Activated T-cell treated with anti-CD3 and anti-CD28 coated beads for 48 hours (primary cell): Measurements from ENCODE around the gene HNRNPL.
"Not testable (repeated sequence)": the region's sequence is repeated elsewhere in the genome, so short reads cannot be mapped to it uniquely, and the experiment has no call there.

Experiments
- DNase-seq: peaks from one replicate; pipeline ENCODE4 v3.0.0-alpha.2; 2020; ENCODE audit warnings: low read depth

HNRNPL gene

GRCh38 chr19:38830039-38830733 is 19.6 kb downstream of the HNRNPL start:
- no peak for DNase-seq

DNA sequence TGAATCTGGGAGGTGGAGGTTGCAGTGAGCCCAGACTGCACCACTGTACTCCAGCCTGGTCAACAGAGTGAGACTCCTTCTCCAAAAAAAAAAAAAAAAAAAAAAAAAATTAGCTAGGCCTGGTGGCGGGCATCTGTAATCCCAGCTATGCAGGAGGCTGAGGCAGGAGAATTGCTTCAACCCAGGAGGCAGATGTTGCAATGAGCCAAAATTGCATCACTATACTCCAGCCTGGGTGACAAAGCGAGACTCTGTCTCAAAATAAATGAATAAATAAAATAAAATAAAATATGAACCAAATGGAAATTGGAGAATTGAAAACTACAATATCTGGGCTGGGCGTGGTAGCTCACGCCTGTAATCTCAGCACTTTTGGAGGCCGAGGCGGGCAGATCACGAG is 20.6 kb downstream of the HNRNPL start:
- DNase-seq: not testable (repeated sequence)

DNA sequence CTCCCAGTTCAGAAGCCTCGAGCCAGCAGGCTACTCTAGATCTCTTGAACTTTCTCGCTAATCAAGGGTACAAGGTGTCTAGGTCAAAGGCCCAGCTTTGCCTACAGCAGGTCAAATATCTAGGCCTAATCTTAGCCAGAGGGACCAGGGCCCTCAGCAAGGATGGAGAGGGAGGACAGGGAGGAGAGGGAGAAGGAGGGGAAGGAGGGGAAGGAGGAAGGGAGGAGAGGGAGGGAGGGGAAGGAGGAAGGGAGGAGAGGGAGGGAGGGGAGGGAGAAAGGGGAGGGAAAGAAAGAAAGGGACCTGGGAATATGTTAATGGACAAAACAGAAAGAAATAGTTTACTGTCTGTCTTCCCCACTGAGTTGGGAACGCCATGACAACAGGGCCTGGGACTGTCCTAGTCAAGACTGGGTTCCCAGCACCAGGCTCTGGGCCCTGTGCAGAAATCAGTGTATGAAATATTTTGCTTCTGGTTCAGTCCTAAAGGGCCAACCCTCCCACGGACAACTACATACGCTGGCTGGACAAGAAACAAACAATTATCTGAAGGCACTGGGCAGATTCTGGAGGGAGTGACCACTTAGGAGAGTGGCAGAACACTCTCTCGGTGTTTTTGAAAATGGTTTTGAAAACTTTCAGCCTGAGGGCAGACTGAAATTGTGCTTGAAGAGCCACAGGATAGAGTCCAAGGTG is 22.8 kb downstream of the HNRNPL start:
- DNase-seq: no peak

- not testable (repeated sequence) for DNase-seq
Observed at GRCh38 chr19:38825936-38826335, 23.9 kb downstream of the HNRNPL start.

DNA sequence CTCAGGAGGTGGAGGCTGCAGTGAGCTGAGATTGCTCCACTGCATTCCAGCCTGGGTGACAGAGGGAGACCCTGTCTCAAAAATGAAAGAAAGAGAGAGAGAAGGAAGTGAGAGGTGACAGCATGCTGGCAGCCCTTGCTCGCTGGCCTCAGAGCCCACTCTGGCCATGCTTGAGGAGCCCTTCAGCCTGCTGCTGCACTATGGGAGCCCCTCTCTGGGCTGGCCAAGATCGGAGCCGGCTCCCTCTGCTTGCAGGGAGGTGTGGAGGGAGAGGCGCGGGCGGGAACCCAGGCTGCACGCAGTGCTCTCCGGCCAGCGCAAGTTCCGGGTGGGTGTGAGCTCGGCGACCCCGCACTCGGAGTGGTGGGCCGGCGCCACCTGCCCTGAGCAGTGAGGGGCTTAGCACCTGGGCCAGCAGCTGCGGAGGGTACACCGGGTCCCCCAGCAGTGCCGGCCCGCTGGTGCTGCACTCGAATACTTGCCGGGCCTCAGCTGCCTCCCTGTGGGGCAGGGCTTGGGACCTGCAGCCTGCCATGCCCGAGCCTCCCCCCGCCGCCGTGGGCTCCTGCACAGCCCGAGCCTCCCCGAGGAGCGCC is 28.5 kb downstream of the HNRNPL start:
- DNase-seq: not testable (repeated sequence)

DNA sequence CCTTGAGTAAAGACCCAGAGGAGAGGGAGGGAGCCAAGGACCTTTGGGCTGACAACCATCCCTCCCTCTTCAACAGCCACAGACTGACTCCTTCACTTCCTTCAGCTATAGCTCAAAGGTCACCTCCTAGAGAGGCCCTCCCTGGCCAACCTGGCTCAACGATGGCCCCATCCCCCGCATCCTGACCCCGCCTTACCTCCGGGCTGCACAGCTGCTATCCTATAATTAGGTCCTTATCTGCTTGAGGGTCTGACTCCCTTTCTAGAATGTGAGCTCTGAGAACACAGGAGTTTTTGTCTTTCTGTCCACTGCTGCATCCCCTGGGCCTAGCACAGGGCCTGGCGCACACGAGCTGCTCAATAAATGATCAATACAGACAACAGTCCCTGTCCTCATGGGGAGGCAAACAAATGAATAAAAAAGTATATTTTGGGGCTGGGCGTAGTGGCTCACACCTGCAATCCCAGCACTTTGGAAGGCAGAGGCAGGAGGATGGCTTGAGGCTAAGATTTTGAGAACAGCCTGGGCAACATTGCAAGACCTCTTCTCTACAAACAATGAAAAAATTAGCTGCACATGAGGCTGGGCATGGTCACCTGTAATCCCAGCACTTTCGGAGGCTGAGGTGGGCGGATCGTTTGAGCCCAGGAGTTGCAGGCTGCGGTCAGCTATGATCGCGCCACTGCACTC is 30.4 kb downstream of the HNRNPL start:
- no peak for DNase-seq

DNA sequence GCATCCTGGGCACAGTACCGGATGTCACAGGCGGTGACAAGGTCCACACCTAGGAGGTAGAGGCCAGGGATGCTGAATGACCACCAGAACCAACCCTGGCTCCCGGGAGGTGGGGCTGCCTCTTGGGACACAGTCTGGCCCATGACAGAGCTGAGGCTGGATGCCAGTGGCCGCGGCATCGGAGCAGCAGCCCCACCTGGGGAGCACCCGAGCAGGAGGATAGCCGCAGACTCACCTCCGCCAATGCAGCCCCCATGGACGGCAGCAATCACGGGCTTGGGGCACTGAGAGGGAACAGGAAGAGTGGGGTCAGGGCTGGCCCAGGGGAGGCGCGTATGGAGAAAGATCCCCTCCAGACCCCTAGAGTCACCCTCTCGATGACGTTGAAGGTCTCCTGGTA is 32.7 kb downstream of the HNRNPL start:
- DNase-seq: no peak

DNA sequence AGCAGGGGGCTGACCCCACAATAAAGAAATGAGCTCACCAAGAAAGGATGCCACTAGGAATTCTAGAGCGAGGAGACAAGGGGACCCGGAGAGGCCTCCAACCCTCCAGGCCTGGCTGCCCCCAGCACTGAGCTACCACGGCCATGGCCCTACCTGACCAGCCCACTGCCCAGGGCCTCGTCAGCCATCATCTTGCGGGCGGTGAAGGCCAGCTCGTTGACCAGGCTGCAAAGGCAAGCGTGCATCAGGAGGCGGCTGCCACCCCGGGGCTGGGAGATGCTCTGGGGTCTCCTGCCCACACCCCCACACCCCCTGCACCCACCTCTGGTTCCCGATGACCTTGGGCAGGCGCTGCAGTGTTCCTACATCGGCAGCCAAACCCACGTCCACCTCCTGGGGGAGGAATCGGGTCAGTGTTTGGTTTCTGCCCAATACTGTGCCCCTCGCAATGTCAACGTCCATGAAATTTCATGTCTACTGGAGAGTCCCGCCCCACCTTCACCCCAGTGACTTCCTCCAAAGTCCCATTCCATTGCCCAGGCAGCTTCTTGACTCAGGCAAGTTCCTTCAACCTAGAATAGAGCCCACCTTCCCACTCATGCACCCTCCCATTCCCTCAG is 33.5 kb downstream of the HNRNPL start:
- no peak for DNase-seq

- no peak for DNase-seq
Observed at GRCh38 chr19:38815059-38816001, 34.5 kb downstream of the HNRNPL start.

- not testable (repeated sequence) for DNase-seq
Observed at GRCh38 chr19:38813932-38814331, 35.9 kb downstream of the HNRNPL start.

DNA sequence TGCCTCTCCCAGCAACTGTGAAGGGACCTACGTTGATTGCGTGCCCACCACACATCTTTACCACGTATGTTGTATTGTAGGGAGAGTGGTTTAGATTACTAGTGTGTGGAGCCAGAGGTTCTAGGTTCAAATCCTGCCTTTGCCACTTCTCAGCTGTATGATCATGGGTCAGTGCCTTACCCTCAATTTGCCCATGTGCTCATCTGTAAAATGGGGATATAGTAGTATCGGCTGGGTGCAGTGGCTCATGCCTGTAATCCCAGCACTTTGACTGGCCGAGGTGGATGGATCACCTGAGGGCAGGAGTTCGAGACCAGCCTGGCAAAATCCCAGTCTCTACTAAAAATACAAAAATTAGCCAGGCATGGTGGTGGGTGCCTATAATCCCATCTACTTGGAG is 36.5 kb downstream of the HNRNPL start:
- DNase-seq: no peak

DNA sequence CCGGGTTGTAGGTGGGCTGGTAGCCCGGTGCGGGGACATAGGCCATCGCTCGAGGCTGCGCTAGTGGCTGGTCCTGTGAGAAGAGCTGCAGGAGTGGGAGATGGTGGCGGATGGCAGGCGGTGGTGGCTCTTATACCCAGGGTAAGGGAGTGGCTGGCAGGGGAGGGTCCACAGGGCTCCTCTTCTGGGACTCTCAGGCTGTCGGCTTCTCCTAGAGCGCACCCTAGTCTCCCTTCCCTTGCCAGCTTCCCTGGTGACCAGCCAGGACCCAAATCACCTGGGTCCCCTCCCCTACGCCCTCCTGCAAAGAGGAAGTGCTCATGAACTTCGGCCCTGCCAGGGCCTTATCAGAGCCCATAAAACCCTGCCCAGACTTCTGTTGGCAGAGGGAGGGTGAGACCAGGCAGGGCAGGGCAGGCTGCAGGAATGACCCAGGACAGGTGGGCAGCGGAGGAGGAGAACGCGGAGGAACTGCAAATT is 36.9 kb downstream of the HNRNPL start, which contains the start of gene LGALS4:
TSS of gene LGALS4 (minus strand) at position 105 of the 480 bp plus-strand sequence. CDS start at position 46, 59 bp downstream.
- no peak for DNase-seq

GRCh38 chr19:38812009-38812840 is 37.6 kb downstream of the HNRNPL start:
- DNase-seq: no peak

DNA sequence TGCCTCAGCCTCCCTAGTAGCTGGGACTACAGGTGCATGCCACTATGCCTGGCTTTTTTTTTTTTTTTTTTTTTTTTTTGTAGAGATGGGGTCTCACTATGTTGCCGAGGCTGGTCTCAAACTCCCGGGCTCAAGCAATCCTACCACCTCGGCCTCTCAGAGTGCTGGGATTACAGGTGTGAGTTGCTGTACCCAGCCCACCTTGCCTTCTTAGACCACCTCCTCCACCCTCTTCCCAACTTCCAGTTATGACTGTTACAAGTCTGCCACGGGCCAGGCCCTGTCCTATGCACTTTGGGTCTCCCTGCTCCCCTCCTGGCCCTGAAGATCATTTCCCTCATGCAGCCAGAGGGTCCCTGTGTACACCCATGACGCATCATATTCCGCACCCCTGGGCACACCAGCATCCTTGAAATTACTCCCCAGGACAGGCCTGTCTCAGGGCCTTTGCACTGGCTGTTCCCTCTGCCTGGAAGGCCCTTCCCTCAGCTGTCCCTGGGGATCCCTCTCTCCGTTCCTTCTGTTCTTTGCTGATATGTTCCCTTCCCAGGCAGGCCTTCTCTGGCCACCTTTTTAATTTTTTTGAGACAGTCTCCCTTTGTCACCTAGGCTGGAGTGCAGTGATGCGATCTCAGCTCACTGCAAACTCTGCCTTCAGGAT is 40.1 kb downstream of the HNRNPL start:
- no peak for DNase-seq

GRCh38 chr19:38808741-38809140 is 41.0 kb downstream of the HNRNPL start:
- no peak for DNase-seq

DNA sequence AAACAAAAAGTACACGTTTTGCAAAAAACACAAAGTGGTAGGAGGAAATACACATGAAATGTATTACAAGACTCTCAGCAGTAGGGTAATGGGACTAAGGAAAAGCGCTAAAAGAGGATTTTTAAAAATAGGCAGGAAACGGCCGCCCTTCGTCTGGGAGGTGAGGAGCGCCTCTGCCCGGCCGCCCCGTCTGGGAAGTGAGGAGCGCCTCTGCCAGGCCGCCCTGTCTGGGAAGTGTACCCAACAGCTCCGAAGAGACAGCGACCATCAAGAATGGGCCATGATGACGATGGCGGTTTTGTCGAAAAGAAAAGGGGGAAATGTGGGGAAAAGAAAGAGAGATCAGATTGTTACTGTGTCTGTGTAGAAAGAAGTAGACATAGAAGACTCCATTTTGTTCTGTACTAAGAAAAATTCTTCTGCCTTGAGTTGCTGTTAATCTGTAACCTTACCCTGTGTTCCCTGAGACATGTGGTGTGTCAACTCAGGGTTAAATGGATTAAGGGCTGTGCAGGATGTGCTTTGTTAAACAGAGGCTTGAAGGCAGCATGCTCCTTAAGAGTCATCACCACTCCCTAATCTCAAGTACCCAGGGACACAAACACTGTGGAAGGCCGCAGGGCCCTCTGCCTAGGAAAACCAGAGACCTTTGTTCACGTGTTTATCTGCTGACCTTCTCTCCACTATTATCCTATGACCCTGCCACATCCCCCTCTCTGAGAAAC is 42.2 kb downstream of the HNRNPL start:
- DNase-seq: not testable (repeated sequence)

GRCh38 chr19:38806371-38806770 is 43.4 kb downstream of the HNRNPL start:
- DNase-seq: no peak

DNA sequence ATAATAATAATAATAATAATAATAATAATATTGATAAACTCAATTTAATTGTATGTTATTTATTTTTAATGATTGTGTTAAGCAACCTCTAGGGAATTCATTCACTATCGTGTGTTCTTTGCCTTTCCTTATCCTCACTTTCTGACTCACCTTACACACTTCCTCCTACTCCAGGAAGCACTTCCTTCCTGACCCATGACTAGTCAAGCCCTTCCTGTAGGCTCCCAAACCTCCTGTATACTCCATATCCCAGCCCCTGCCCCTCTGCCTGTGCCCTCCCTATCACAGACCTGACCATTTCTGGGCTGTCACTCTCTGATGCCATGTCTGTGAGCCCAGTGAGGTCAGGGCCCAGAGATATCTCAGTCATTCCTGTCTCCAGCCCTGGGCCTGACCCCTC is 44.6 kb downstream of the HNRNPL start:
- no peak for DNase-seq

- no peak for DNase-seq
Observed at GRCh38 chr19:38803543-38803942, 46.2 kb downstream of the HNRNPL start.
